HFF-Myc (cell line): ENCODE measurements around the gene ARHGAP23.
A peak's percentile ranks its signal among the peaks of the same experiment; 100 is the strongest.

Experiments
- DNase-seq: peaks from one replicate; pipeline ENCODE4 v3.0.0-alpha.2; 2011; ENCODE audit warnings: low read depth; ENCODE audit errors: extremely low read depth
- H3K4me3 ChIP-seq: replicated peaks from 2 replicates; pipeline ENCODE4 v1.5.1; 2011; ENCODE audit warnings: low read depth, mild to moderate bottlenecking, control low read depth, low read length
- CTCF ChIP-seq: IDR thresholded peaks from 2 replicates; pipeline ENCODE4 v1.5.1; 2012; ENCODE audit warnings: mild to moderate bottlenecking, low read depth, low read length, control low read depth; ENCODE audit errors: missing control alignments

ARHGAP23 gene

GRCh38 chr17:38428112-38428642, at the start of gene ARHGAP23:
Gene ARHGAP23, plus strand, starts transcription at chr17:38428464. Its CDS starts 22 bp downstream, at chr17:38428486.
- peak within 1 kb of the TSS; percentile 67 for H3K4me3 ChIP-seq
- TF ChIP-seq CTCF: no peak
- no peak for DNase-seq

GRCh38 chr17:38379448-38379847, 48.8 kb upstream of the ARHGAP23 start:
- H3K4me3 ChIP-seq: no peak overlapping the region
- no peak for DNase-seq
- no peak for TF ChIP-seq CTCF

- TF ChIP-seq CTCF: no peak
- H3K4me3 ChIP-seq: no peak overlapping the region
- DNase-seq: no peak
Measured at GRCh38 chr17:38395090-38395489, 33.2 kb upstream of the ARHGAP23 start.

GRCh38 chr17:38397227-38397626, 31.0 kb upstream of the ARHGAP23 start:
- TF ChIP-seq CTCF: no peak
- DNase-seq: no peak
- H3K4me3 ChIP-seq: no peak overlapping the region

- H3K4me3 ChIP-seq: no peak overlapping the region
- no peak for TF ChIP-seq CTCF
- DNase-seq: no peak
Measured at GRCh38 chr17:38400286-38400685, 28.0 kb upstream of the ARHGAP23 start.

- TF ChIP-seq CTCF: no peak
- no peak for DNase-seq
- no peak overlapping the region for H3K4me3 ChIP-seq
Measured at GRCh38 chr17:38401459-38401858, 26.8 kb upstream of the ARHGAP23 start.

- no peak for TF ChIP-seq CTCF
- no peak overlapping the region for H3K4me3 ChIP-seq
- DNase-seq: no peak
Measured at GRCh38 chr17:38402897-38403296, 25.4 kb upstream of the ARHGAP23 start.
